DND-41 (cell line): Measurements from ENCODE around the gene GNPTG.
A peak's percentile ranks its signal among the peaks of the same experiment; 100 is the strongest.

ENCODE experiments used
- ATAC-seq: fragments of 200-7000 bp; cut with Tn5 transposase; 3 replicates; pipeline ENCODE4 v1.9.1; 2021; ENCODE audit warnings: low read depth; ENCODE audit not compliant: insufficient read depth
- DNase-seq: peaks from one replicate; pipeline ENCODE4 v3.0.0-alpha.2; 2020
- H2AFZ ChIP-seq: 2 replicates; pipeline ENCODE4 v1.6.0; 2012; ENCODE audit warnings: low read depth, low read length
- H3K27ac ChIP-seq: 2 replicates; pipeline ENCODE4 v1.5.1; 2012; ENCODE audit warnings: low read length, inconsistent platforms
- H3K27me3 ChIP-seq: fragments of 200-600 bp; sonication (generic); 2 replicates; pipeline ENCODE4 v1.6.0; 2012; ENCODE audit warnings: low read length, mild to moderate bottlenecking, inconsistent platforms; ENCODE audit not compliant: insufficient read depth, poor library complexity
- H3K36me3 ChIP-seq: 2 replicates; pipeline ENCODE4 v1.5.1; 2012; ENCODE audit warnings: low read length, inconsistent platforms; ENCODE audit not compliant: insufficient read depth
- H3K4me1 ChIP-seq: 2 replicates; pipeline ENCODE4 v1.5.1; 2012; ENCODE audit warnings: mild to moderate bottlenecking, low read length; ENCODE audit not compliant: insufficient read depth
- H3K4me2 ChIP-seq: 2 replicates; pipeline ENCODE4 v1.6.0; 2012; ENCODE audit warnings: mild to moderate bottlenecking, moderate library complexity, low read length, inconsistent platforms; ENCODE audit not compliant: insufficient read depth
- H3K4me3 ChIP-seq, 2 experiments: fragments of 200-600 bp in 1 of 2; shearing (Covaris generic) in 1 of 2; 2 replicates each; pipeline ENCODE4 v1.5.1; 2012 to 2016; ENCODE audit warnings: inconsistent platforms in 2 of 2, low read length in 2 of 2, mild to moderate bottlenecking in 2 of 2, low read depth in 1 of 2, moderate library complexity in 1 of 2
- H3K79me2 ChIP-seq: 2 replicates; pipeline ENCODE4 v1.6.0; 2012; ENCODE audit warnings: low read length, inconsistent platforms; ENCODE audit not compliant: insufficient read depth
- H3K9ac ChIP-seq: 2 replicates; pipeline ENCODE4 v1.6.0; 2012; ENCODE audit warnings: low read depth, mild to moderate bottlenecking, inconsistent platforms, low read length, moderate library complexity
- H3K9me3 ChIP-seq: 2 replicates; pipeline ENCODE4 v1.5.1; 2012; ENCODE audit warnings: low read length, moderate library complexity, mild to moderate bottlenecking, inconsistent platforms; ENCODE audit not compliant: insufficient read depth, severe bottlenecking
- H4K20me1 ChIP-seq: 2 replicates; pipeline ENCODE4 v1.6.0; 2012; ENCODE audit warnings: low read length; ENCODE audit not compliant: insufficient read depth
- CTCF ChIP-seq: IDR thresholded peaks from 2 replicates; pipeline ENCODE4 v1.5.1; 2012; ENCODE audit warnings: borderline replicate concordance, low read length, moderate library complexity, mild to moderate bottlenecking; ENCODE audit not compliant: poor library complexity, severe bottlenecking; ENCODE audit errors: extremely low read depth
- EZH2 ChIP-seq: IDR thresholded peaks from 3 replicates; pipeline ENCODE4 v1.6.1; 2012; ENCODE audit warnings: borderline replicate concordance, low read depth, mild to moderate bottlenecking, moderate library complexity, low read length, inconsistent platforms; ENCODE audit not compliant: severe bottlenecking

GNPTG gene

GRCh38 chr16:1412847-1413246 lies 61.1 kb downstream of the GNPTG start:
- ATAC-seq = no peak
- H3K4me2 ChIP-seq = peak overlapping the region; percentile 80; the same call in 1 of the 2 replicates
- H3K79me2 ChIP-seq = peaks cover 47% of the 10 kb centered on the region
- H3K9me3 ChIP-seq = no peaks in the 10 kb centered on the region
- no peak overlapping the region for H3K27ac ChIP-seq
- H4K20me1 ChIP-seq = peaks cover 22% of the 10 kb centered on the region
- H3K9ac ChIP-seq = peak overlapping the region; percentile 84; the same call in 1 of the 2 replicates
- no peak overlapping the region; a peak in 1 of 4 replicates for H3K4me3 ChIP-seq
- H2AFZ ChIP-seq = no peak overlapping the region
- H3K27me3 ChIP-seq = no peaks in the 10 kb centered on the region
- TF ChIP-seq EZH2 = no peak
- no peak for TF ChIP-seq CTCF
- no peak for DNase-seq
- peaks cover 41% of the 10 kb centered on the region for H3K4me1 ChIP-seq
- peaks cover 21% of the 10 kb centered on the region for H3K36me3 ChIP-seq
